MM.1S (cell line): ENCODE results near the gene TPRN.
A peak's percentile ranks its signal among the peaks of the same experiment; 100 is the strongest.
"Not testable (repeated sequence)": the region's sequence is repeated elsewhere in the genome, so short reads cannot be mapped to it uniquely, and the experiment has no call there.

Source experiments
- DNase-seq: peaks from one replicate; pipeline ENCODE4 v3.0.0-alpha.2; 2015
- H2AFZ ChIP-seq: fragments of 300-600 bp; sonication (generic); 2 replicates; pipeline ENCODE4 v1.6.0; 2016; ENCODE audit warnings: antibody characterized with exemption, low read length
- H3F3A ChIP-seq: fragments of 300-600 bp; sonication (generic); 2 replicates; pipeline ENCODE4 v1.6.1; 2016; ENCODE audit warnings: mild to moderate bottlenecking, antibody characterized with exemption, low read length, moderate library complexity, mixed read lengths; ENCODE audit not compliant: insufficient read depth
- H3K27ac ChIP-seq: fragments of 300-600 bp; sonication (generic); 2 replicates; pipeline ENCODE4 v1.5.1; 2016; ENCODE audit warnings: mild to moderate bottlenecking, low read length
- H3K27me3 ChIP-seq: fragments of 300-600 bp; sonication (generic); replicated peaks from 2 replicates; pipeline ENCODE4 v1.6.0; 2016; ENCODE audit warnings: low read length; ENCODE audit not compliant: insufficient read depth
- H3K36me3 ChIP-seq: fragments of 300-600 bp; sonication (generic); replicated peaks from 2 replicates; pipeline ENCODE4 v1.6.1; 2016; ENCODE audit warnings: mild to moderate bottlenecking, low read length, mixed read lengths; ENCODE audit not compliant: insufficient read depth
- H3K4me1 ChIP-seq: fragments of 300-600 bp; sonication (generic); 2 replicates; pipeline ENCODE4 v1.6.1; 2016; ENCODE audit warnings: low read length, mixed read lengths
- H3K4me2 ChIP-seq: fragments of 300-600 bp; sonication (generic); 2 replicates; pipeline ENCODE4 v1.6.0; 2016; ENCODE audit warnings: low read depth, low read length
- H3K4me3 ChIP-seq: fragments of 300-600 bp; sonication (generic); 2 replicates; pipeline ENCODE4 v1.5.1; 2016; ENCODE audit warnings: low read length, mixed read lengths
- H3K79me2 ChIP-seq: fragments of 300-600 bp; sonication (generic); 2 replicates; pipeline ENCODE4 v1.6.1; 2016; ENCODE audit warnings: mixed run types, low read length, mixed read lengths
- H3K9ac ChIP-seq: fragments of 300-600 bp; sonication (generic); 2 replicates; pipeline ENCODE4 v1.6.1; 2016; ENCODE audit warnings: low read length, mixed read lengths
- H3K9me2 ChIP-seq: fragments of 300-600 bp; sonication (generic); replicated peaks from 2 replicates; pipeline ENCODE4 v1.6.1; 2016; ENCODE audit warnings: mild to moderate bottlenecking, low read length, mixed read lengths; ENCODE audit not compliant: insufficient read depth
- H3K9me3 ChIP-seq: fragments of 300-600 bp; sonication (generic); replicated peaks from 2 replicates; pipeline ENCODE4 v1.6.1; 2016; ENCODE audit warnings: mild to moderate bottlenecking, low read length, mixed read lengths; ENCODE audit not compliant: insufficient read depth
- H4K20me1 ChIP-seq: fragments of 300-600 bp; sonication (generic); 2 replicates; pipeline ENCODE4 v1.6.1; 2016; ENCODE audit warnings: mild to moderate bottlenecking, low read length, moderate library complexity, mixed read lengths; ENCODE audit not compliant: insufficient read depth
- EZH2 ChIP-seq: fragments of 300-600 bp; sonication (generic); optimal IDR thresholded peaks from 2 replicates; pipeline ENCODE3; 2017; ENCODE audit warnings: low read depth, mild to moderate bottlenecking, antibody characterized with exemption, low read length, mixed read lengths
- EZH2phosphoT487 ChIP-seq: fragments of 300-600 bp; sonication (generic); IDR thresholded peaks from 2 replicates; pipeline ENCODE4 v1.6.1; 2018; ENCODE audit warnings: antibody characterized with exemption, low read length
- TF ChIP-seq, protein P1 (sequence below): fragments of 300-600 bp; sonication (generic); IDR thresholded peaks from 2 replicates; pipeline ENCODE4 v1.5.1; 2016; ENCODE audit warnings: antibody characterized with exemption, low read length, mixed read lengths

TPRN gene

GRCh38 chr9:137240318-137240840 is 39.8 kb upstream of the TPRN start:
- peak; percentile 70 for DNase-seq
- Histone ChIP-seq H3K4me3 (peak overlapping the region; percentile 93), H3K9me2 (no peaks in the 10 kb centered on the region), H3K9ac (peak overlapping the region; percentile 83), H3K27me3 (peaks cover 8% of the 10 kb centered on the region), H3F3A (peaks cover 28% of the 10 kb centered on the region; the same call in 1 of the 2 replicates), H3K4me1 (peaks cover 19% of the 10 kb centered on the region; the same call in 1 of the 2 replicates), H3K36me3 (no peaks in the 10 kb centered on the region; the same call in 1 of the 2 replicates), H3K27ac (peak overlapping the region; percentile 92), H3K79me2 (peaks cover 31% of the 10 kb centered on the region), H2AFZ (peak overlapping the region; percentile 86), H3K4me2 (peak overlapping the region; percentile 83), H3K9me3 (no peaks in the 10 kb centered on the region), H4K20me1 (peaks cover 16% of the 10 kb centered on the region)
- no peak for TF ChIP-seq EZH2phosphoT487
- TF ChIP-seq, protein P1, sequence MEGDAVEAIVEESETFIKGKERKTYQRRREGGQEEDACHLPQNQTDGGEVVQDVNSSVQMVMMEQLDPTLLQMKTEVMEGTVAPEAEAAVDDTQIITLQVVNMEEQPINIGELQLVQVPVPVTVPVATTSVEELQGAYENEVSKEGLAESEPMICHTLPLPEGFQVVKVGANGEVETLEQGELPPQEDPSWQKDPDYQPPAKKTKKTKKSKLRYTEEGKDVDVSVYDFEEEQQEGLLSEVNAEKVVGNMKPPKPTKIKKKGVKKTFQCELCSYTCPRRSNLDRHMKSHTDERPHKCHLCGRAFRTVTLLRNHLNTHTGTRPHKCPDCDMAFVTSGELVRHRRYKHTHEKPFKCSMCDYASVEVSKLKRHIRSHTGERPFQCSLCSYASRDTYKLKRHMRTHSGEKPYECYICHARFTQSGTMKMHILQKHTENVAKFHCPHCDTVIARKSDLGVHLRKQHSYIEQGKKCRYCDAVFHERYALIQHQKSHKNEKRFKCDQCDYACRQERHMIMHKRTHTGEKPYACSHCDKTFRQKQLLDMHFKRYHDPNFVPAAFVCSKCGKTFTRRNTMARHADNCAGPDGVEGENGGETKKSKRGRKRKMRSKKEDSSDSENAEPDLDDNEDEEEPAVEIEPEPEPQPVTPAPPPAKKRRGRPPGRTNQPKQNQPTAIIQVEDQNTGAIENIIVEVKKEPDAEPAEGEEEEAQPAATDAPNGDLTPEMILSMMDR: peak; percentile 29

DNA sequence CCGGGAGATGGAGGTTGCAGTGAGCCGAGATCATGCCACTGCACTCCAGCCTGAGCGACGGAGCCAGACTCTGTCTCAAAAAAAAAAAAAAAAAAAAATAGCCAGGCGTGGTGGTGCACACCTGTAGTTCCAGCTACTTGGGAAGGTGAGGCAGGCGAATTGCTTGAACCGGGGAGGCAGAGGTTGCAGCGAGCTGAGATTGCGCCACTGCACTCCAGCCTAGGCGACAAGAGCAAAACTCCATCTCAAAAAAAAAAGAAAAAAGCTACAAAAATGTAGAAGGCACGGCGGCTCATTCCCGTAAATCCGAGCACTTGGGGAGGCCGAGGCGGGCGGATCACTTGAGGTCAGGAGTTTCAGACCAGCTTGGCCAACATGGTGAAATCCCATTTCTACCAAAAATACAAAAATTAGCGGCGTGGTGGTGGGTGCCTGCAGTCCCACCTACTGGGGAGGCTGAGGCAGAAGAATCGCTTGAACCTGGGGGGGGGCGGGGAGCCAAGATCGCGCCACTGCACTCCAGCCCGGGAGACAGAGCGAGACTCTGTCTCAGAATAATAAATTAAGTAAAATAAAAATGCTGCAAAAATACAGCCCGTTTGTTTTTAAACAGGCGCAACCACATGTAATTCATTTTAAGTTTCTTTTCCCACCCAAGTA is 39.1 kb upstream of the TPRN start:
- not testable (repeated sequence) for H3K36me3 ChIP-seq, H3K9me2 ChIP-seq, DNase-seq, H3K9me3 ChIP-seq
- Histone ChIP-seq H2AFZ (peak overlapping the region; percentile 86), H3K4me1 (peaks cover 19% of the 10 kb centered on the region; the same call in 1 of the 2 replicates), H3K79me2 (peaks cover 31% of the 10 kb centered on the region), H4K20me1 (peaks cover 16% of the 10 kb centered on the region), H3K9ac (peak overlapping the region; percentile 83), H3K4me2 (peak overlapping the region; percentile 83), H3K4me3 (peak overlapping the region; percentile 93), H3K27me3 (peaks cover 15% of the 10 kb centered on the region), H3F3A (peaks cover 28% of the 10 kb centered on the region; the same call in 1 of the 2 replicates), H3K27ac (peak overlapping the region; percentile 92; the same call in 1 of the 2 replicates)

DNA sequence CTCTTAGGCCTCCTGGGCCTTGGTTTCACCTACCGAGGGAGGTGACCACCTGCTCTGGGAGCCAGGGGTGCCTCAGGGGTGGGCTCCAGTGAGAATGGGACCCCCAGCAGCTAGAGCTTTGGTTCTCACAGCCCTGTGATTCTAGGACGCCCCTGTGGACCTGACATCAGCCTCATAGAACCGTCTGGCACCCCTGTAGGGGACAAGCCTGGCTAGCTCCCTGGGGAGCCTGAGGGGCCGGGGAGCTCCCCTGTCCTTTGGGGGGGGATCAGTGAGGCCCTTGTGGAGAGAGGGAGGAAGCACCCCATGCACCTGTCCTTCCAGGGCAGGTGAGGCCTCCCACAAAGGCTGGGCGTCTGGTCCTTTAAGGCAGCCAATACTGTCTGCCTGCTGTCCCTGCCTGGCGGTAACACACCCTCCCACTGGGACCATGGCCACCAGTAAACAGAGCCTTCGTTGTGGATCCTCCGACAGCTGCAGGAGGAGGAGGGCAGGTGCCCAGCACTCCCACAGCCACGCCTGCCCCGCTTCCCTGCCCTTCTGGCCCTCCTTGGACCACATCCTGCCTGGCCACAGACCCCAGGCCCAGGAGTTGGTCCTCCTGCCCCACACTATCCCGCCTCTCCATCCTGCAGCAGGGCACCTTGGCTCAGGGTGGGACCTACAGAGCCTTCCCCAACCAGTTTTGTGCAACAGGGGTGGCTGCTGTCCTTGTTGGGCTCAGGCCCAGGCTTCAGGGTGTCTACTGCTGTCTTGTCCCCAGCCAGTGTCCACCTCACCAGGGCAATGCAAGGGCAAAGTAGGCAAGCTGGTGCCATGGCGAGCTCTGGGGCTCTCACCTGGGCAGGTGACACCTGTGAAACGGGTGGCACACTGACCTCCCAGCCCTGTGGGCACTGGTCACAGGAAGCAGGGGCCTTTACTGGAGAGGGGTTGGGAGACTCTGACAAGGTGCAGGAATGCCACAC is 37.5 kb upstream of the TPRN start:
- no peak overlapping the region for H3K27ac ChIP-seq
- no peak for TF ChIP-seq EZH2phosphoT487
- no peak for TF ChIP-seq EZH2
- TF ChIP-seq, protein P1: no peak

More for the DNA sequence above, 37.5 kb upstream of the TPRN start:
- Histone ChIP-seq H3K4me1 (peaks cover 19% of the 10 kb centered on the region; the same call in 1 of the 2 replicates), H3K9ac (no peak overlapping the region), H3K27me3 (peaks cover 27% of the 10 kb centered on the region), H3K9me2 (no peaks in the 10 kb centered on the region), H3K4me2 (no peak overlapping the region), H3K79me2 (peaks cover 29% of the 10 kb centered on the region), H3K9me3 (no peaks in the 10 kb centered on the region), H3K4me3 (no peak overlapping the region), H2AFZ (no peak overlapping the region), H3F3A (peaks cover 17% of the 10 kb centered on the region; the same call in 1 of the 2 replicates), H3K36me3 (no peaks in the 10 kb centered on the region; the same call in 1 of the 2 replicates), H4K20me1 (peaks cover 12% of the 10 kb centered on the region)
- no peak for DNase-seq
